Epithelial cell of prostate (primary cell): ENCODE results near the gene GDI1.

Source experiments
- DNase-seq: peaks from one replicate; pipeline ENCODE4 v3.0.0-alpha.2; 2011; ENCODE audit warnings: low read depth, low spot score
- H3K27ac ChIP-seq: fragments of 450-650 bp; 2 replicates; pipeline ENCODE4 v1.5.1; 2017; ENCODE audit warnings: mild to moderate bottlenecking

The GDI1 gene

DNA sequence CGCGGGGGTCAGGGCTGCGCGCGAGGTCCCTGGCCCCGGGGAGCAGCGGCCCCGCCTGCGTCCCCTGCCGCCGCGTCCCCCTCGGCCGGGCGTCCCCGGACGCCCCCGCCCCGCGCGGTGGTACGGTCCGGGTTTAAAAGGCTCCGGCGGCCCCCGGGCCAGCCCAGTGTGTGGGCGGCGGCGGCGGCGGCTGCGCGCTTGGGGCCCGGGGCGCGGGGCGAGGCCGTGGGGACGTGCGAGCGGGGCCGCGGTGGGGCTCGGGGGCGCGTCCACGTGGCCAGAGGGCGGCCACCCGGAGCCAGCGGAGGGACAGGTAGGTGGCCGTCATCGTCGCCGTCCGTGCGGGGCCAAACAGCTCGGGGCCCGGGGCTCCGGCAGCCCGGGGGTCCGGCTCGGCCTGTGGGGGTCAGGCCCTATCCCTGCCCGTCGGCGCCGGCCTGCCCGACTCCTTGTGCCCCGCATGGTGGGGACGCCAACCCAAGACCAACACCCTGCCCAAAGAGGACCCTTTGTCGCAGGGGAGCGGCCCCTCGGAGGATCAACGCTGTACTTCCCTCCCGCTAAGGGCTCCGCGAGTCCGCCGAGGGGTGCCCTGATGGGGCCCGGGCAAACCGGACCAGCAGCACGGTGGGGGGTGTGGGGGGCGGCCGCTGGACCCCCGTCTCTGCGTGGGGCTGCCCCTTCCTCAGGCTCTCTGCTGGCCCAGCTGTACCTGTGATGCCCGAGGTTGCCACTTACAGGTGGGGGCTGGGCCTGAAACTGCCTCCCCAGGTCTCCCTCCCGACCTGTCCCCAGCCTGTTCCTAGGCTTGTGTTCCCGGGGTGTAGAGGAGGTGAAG is 21.4 kb downstream of the GDI1 start, which contains the start of gene PLXNA3:
PLXNA3 (plus strand) TSS at position 166 of the 838 bp plus-strand sequence. CDS start 1,903 bp downstream, outside the sequence.
- no peak for DNase-seq
- peak within 1 kb of the TSS; percentile 47 for H3K27ac ChIP-seq

DNA sequence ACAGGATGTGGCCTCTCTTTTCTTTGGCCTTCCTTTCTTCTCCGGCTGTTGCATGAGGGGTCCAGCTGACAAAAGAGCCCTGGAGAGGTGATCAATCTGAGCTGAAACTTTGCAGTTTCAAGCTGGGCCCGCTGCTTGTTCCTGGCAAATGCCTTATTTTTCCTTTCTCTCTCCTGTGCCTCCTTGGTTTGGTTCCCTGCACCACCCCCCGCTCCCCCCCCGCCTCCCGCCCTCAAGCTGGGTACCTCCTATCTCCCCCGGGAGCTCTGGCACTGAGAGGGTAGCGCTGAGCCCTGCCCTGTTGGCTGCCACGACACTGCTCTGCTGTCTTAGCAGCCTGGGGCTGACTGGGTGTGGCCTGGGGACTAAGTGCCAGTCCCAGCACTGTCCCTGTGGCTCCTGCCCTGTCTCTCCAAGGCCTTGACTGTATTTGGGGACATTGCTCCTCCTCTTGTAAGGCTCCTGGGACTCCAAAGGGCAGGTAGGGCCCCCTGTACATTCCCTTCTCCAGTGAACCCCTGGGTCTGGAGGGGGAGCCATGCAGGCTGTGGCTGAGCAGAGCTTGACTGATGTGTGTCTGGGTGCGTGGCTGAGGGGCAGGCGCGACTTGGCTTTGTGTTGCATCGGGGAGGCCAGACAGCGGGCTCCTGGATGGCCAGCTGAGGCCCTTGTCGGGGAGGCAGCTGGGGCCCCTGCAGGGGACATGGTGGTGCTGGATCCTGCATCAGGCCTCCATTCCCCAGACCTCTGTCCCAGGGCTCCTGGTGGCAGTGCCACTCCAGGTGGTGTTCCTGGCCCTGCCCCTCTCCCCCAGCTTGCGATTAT is 22.2 kb downstream of the GDI1 start:
- DNase-seq: no peak
- no peak overlapping the region for H3K27ac ChIP-seq

DNA sequence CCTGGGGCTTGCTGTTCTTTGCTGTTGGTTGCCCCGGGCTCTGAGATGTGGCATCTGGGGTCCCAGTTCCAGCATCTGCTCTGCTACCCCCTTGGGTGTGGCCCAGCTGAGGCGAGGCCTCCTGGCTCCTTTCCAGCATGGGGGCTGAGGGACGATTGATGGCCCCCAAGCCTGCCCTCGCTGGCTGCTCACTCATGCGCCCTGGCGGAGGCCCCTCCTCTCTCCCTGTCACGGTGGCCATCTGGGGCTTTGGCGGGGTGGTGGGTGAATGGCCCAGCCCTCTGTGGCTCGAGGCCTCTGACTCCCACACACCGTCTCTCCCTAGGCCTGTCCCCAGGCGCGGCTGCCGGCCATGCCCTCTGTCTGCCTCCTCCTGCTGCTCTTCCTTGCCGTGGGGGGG is 22.9 kb downstream of the GDI1 start:
- H3K27ac ChIP-seq: no peak overlapping the region
- DNase-seq: no peak

DNA sequence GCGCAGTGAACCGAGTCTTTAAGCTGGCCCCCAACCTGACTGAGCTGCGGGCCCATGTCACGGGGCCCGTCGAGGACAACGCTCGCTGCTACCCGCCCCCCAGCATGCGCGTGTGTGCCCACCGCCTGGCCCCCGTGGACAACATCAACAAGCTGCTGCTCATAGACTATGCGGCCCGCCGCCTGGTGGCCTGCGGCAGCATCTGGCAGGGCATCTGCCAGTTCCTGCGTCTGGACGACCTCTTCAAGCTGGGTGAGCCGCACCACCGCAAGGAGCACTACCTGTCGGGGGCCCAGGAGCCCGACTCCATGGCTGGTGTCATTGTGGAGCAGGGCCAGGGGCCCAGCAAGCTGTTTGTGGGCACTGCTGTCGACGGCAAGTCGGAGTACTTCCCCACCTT is 23.4 kb downstream of the GDI1 start:
- H3K27ac ChIP-seq: no peak overlapping the region
- no peak for DNase-seq

DNA sequence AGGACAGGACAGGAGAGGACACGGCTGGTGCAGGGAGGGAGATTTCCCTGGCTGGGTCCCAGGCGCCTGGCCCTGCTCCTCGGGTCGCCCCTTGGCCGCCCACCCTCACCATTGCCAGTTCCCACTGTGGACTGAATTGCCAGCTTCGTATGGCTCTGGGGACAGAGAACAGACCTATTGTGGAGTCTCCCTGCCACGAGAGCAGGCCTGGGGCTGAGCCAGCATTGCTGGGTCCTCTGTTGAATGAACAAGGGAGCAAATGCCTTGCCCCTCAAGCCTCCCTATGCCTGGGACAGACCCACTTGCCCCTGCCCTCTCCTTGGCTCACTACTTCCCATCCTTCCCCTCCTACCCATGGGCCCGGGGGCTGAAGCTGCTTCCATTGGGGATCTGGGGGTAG is 25.4 kb downstream of the GDI1 start:
- DNase-seq: no peak
- no peak overlapping the region for H3K27ac ChIP-seq

DNA sequence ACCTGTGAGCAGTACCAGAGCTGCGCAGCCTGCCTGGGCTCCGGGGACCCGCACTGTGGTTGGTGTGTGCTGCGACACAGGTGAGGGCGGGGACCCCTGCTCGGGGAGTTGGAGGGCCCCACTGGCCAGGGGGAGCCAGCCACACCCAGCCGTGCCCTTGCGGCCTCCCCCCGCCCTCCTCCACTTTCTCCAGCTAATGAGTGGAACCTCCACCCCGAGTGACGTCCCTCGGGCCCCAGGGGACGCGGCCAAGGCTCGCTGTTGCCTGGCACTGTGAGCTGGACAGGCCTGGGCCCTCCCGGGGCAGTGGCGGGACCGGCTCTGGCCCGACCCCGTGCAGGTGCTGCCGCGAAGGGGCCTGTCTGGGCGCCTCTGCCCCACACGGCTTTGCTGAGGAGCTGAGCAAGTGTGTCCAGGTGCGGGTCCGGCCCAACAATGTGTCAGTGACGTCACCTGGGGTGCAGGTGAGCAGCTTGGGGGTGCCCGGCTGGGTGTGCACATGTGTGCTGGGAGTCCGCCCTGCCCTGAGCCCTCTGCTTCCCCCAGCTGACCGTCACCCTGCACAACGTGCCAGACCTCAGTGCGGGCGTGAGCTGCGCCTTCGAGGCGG is 26.8 kb downstream of the GDI1 start:
- DNase-seq: no peak
- no peak overlapping the region for H3K27ac ChIP-seq

DNA sequence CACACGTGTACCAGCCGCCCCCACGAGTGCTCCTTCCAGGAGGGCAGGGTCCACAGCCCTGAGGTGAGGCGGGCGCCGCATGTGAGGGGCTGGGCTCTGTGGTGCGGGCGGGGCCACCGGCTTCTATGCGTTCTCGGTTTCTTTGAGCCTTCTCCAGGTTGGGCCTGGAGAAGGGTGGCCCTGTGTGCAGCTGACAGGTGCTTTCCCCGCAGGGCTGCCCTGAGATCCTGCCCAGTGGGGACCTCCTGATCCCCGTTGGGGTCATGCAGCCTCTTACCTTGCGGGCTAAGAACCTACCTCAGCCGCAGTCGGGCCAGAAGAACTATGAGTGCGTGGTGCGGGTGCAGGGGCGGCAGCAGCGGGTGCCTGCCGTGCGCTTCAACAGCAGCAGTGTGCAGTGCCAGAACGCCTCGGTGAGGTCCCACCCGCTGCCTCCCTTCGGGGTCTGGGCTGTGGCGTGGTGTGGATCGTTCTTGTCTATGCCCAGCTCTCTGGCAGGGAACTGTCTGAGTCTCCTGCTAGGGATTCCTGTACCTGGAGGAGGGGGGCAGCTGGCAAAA is 27.9 kb downstream of the GDI1 start:
- H3K27ac ChIP-seq: no peak overlapping the region
- no peak for DNase-seq

GRCh38 chrX:154465601-154466000 is 28.6 kb downstream of the GDI1 start:
- no peak overlapping the region for H3K27ac ChIP-seq
- no peak for DNase-seq

GRCh38 chrX:154466036-154466435 is 29.1 kb downstream of the GDI1 start:
- no peak for DNase-seq
- no peak overlapping the region for H3K27ac ChIP-seq

GRCh38 chrX:154466907-154467306 is 30.0 kb downstream of the GDI1 start:
- no peak overlapping the region for H3K27ac ChIP-seq
- DNase-seq: no peak

DNA sequence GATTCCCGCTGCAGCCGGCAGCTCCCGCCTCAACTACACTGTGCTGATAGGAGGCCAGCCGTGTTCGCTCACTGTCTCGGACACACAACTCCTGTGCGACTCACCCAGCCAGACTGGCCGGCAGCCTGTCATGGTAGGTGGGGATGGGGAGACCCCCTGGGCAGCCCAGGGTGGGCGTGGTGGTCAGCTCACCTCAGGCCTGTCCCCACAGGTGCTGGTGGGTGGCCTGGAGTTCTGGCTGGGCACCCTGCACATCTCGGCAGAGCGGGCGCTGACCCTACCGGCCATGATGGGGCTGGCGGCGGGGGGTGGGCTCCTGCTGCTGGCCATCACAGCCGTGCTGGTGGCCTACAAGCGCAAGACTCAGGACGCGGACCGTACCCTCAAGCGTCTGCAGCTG is 30.6 kb downstream of the GDI1 start:
- H3K27ac ChIP-seq: no peak overlapping the region
- no peak for DNase-seq

DNA sequence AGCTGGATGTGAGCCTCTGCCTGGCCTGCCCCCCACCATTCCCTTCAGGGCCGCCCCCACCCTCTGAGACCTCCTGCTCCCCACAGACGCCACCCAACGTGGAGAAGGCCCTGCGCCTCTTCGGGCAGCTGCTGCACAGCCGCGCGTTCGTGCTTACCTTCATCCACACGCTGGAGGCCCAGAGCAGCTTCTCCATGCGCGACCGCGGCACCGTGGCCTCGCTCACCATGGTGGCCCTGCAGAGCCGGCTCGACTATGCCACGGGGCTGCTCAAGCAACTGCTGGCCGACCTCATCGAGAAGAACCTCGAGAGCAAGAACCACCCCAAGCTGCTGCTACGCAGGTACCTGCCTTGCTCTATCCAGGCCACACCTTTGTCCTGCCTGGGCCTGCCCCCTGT is 31.3 kb downstream of the GDI1 start:
- DNase-seq: no peak
- H3K27ac ChIP-seq: no peak overlapping the region

- H3K27ac ChIP-seq: no peak overlapping the region
- DNase-seq: no peak
Measured at GRCh38 chrX:154469114-154469513, 32.2 kb downstream of the GDI1 start.

- no peak for DNase-seq
- no peak overlapping the region for H3K27ac ChIP-seq
Measured at GRCh38 chrX:154469880-154470279, 32.9 kb downstream of the GDI1 start.

GRCh38 chrX:154470434-154470833 is 33.5 kb downstream of the GDI1 start:
- no peak for DNase-seq
- no peak overlapping the region for H3K27ac ChIP-seq

- no peak for DNase-seq
- H3K27ac ChIP-seq: no peak overlapping the region
Measured at GRCh38 chrX:154470914-154471568, 34.1 kb downstream of the GDI1 start.

- no peak overlapping the region for H3K27ac ChIP-seq
- no peak for DNase-seq
Measured at GRCh38 chrX:154471839-154472684, 35.1 kb downstream of the GDI1 start.

GRCh38 chrX:154472685-154473632 is 36.0 kb downstream of the GDI1 start:
- H3K27ac ChIP-seq: no peak overlapping the region

More at GRCh38 chrX:154472685-154473632, 36.0 kb downstream of the GDI1 start:
- no peak for DNase-seq
